ENCODE data around the gene ATF7.

The ATF7 gene

GRCh38 chr12:53466640-53467039 lies 159.5 kb downstream of the ATF7 start:
- no peak for TF ChIP-seq CTCF (conservative IDR thresholded peaks at IDR 0.05; ENCODE audit: low read depth, low read length)
- DNase-seq (ENCODE audit: low read depth), result no peak
- H3K4me3 ChIP-seq (ENCODE audit: low read length), result no peak overlapping the region

GRCh38 chr12:53465679-53466078 lies 160.5 kb downstream of the ATF7 start:
- no peak for TF ChIP-seq CTCF (conservative IDR thresholded peaks at IDR 0.05; ENCODE audit: low read depth, low read length)
- no peak for DNase-seq (ENCODE audit: low read depth)
- no peak overlapping the region for H3K4me3 ChIP-seq (ENCODE audit: low read length)

- no peak overlapping the region for H3K4me3 ChIP-seq (ENCODE audit: low read length)
- TF ChIP-seq CTCF (conservative IDR thresholded peaks at IDR 0.05; ENCODE audit: low read depth, low read length), result no peak
- no peak for DNase-seq (ENCODE audit: low read depth)
Measured at GRCh38 chr12:53464685-53465418, 161.3 kb downstream of the ATF7 start.

GRCh38 chr12:53463802-53464560 lies 162.2 kb downstream of the ATF7 start:
- DNase-seq (ENCODE audit: low read depth), result no peak
- TF ChIP-seq CTCF (conservative IDR thresholded peaks at IDR 0.05; ENCODE audit: low read depth, low read length), result no peak
- no peak overlapping the region for H3K4me3 ChIP-seq (ENCODE audit: low read length)

GRCh38 chr12:53462935-53463334 lies 163.2 kb downstream of the ATF7 start:
- DNase-seq (ENCODE audit: low read depth), result no peak

GRCh38 chr12:53461591-53461990 lies 164.6 kb downstream of the ATF7 start:
- no peak for DNase-seq (ENCODE audit: low read depth)
- H3K4me3 ChIP-seq (ENCODE audit: low read length), result no peak overlapping the region
- TF ChIP-seq CTCF (conservative IDR thresholded peaks at IDR 0.05; ENCODE audit: low read depth, low read length), result no peak

More at GRCh38 chr12:53462935-53463334, 163.2 kb downstream of the ATF7 start:
- TF ChIP-seq CTCF (conservative IDR thresholded peaks at IDR 0.05; ENCODE audit: low read depth, low read length), result no peak
- no peak overlapping the region for H3K4me3 ChIP-seq (ENCODE audit: low read length)

- TF ChIP-seq CTCF (conservative IDR thresholded peaks at IDR 0.05; ENCODE audit: low read depth, low read length), result no peak
- no peak for DNase-seq (ENCODE audit: low read depth)
- H3K4me3 ChIP-seq (ENCODE audit: low read length), result no peak overlapping the region
Measured at GRCh38 chr12:53461059-53461458, 165.1 kb downstream of the ATF7 start.

All from retinal pigment epithelial cell (primary cell).